Stomach (tissue), 9 donors: Measurements from ENCODE around the gene ZMYND8. TPM values are rescaled to one million over a fixed set of nuclear protein-coding genes. Genes with fewer than 3 reads are reported as not detected.

Experiments
- DNase-seq, 2 donors: peaks; one replicate each; pipeline versions ENCODE4 v3.0.0 to v3.0.0-alpha.2; 2013 to 2019
- H3K27ac ChIP-seq, 5 donors: fragments of 200-600 bp in 4 of 5; sonication (generic) in 4 of 5; one replicate each; pipeline ENCODE4 v1.5.1; 2013 to 2019; ENCODE audit warnings: mild to moderate bottlenecking in 1 of 5, moderate library complexity in 1 of 5
- H3K27me3 ChIP-seq, 3 donors: fragments of 200-600 bp; sonication (generic); one replicate each; pipeline ENCODE4 v1.5.1; 2017 to 2019; ENCODE audit warnings: mixed run types in 1 of 3
- H3K36me3 ChIP-seq, 4 donors: fragments of 200-600 bp; sonication (generic); 1 replicate in 3 of 4; 2 replicates in 1 of 4; pipeline ENCODE4 v1.5.1; 2016 to 2019
- H3K4me1 ChIP-seq, 4 donors: fragments of 200-600 bp; sonication (generic); one replicate each; pipeline ENCODE4 v1.5.1; 2016 to 2019
- H3K4me3 ChIP-seq, 4 donors: fragments of 200-600 bp; sonication (generic) in 3 of 4; one replicate each; pipeline ENCODE4 v1.5.1; 2016 to 2019; ENCODE audit warnings: mild to moderate bottlenecking in 1 of 4
- H3K9me3 ChIP-seq, 4 donors: fragments of 200-600 bp; sonication (generic); one replicate each; pipeline ENCODE4 v1.5.1; 2016 to 2019
- EP300 ChIP-seq: sonication (generic); formaldehyde crosslinking; IDR thresholded peaks from one replicate; pipeline ENCODE4 v1.6.1; 2017; ENCODE audit warnings: antibody characterized with exemption
- POLR2A ChIP-seq, 4 donors: fragments of 450-650 bp; IDR thresholded peaks; one replicate each; pipeline ENCODE4 v1.6.1; 2016; ENCODE audit warnings: antibody characterized with exemption in 4 of 4, control low read depth in 2 of 4, mild to moderate bottlenecking in 1 of 4, moderate library complexity in 1 of 4
- POLR2AphosphoS5 ChIP-seq, 3 donors: sonication (generic); formaldehyde crosslinking; IDR thresholded peaks; one replicate each; pipeline ENCODE4 v1.6.1; 2016; ENCODE audit warnings: antibody characterized with exemption in 3 of 3
- WGBS, 5 donors: extraction: QIAGEN DNeasy Blood & Tissue Kit in 3 of 5; methylation state at CpG; one replicate each; pipeline versions ENCODE4 v1.1.5 to v1.1.7; 2013 to 2018; 5-methylcytosine and 5-hydroxymethylcytosine counted together
- intact Hi-C: fragments of 100-400 bp; cut with DNase I; formaldehyde crosslinking; loops from one replicate; pipeline ENCODE4 v1.15.1; 2023; ENCODE audit warnings: low total_unique reads
- polyA plus RNA-seq, 3 donors: library from polyadenylated mRNA; stranded (reverse); fragments of 200-250 nt; gene quantifications; one replicate each; pipeline ENCODE4 v1.2.3, GENCODE V29; 2013
- total RNA-seq, 5 donors: library from RNA; depleted of rRNA; stranded (reverse); fragments of >200 nt; gene quantifications; one replicate each; pipeline versions ENCODE4 v1.1.0 to v1.2.3, GENCODE V29; 2014 to 2016
- TF ChIP-seq, protein P1 (sequence below), 7 experiments: fragments of 450-650 bp in 4 of 7; fragments of 200-600 bp in 3 of 7; sonication (generic) in 3 of 7; IDR thresholded peaks; one replicate each; pipeline ENCODE4 v1.5.1; 2016 to 2019; ENCODE audit warnings: antibody characterized with exemption in 7 of 7, control low read depth in 2 of 7, mild to moderate bottlenecking in 1 of 7
- donor health status: healthy with polysubstance abuse.
- donor health status: Bipolar disorder and iron deficiency.
- donor health status: healthy.

Gene ZMYND8
- total and polyA plus RNA-seq, 8 donors: 9.2 to 82.6 (median 39.4) TPM

DNA sequence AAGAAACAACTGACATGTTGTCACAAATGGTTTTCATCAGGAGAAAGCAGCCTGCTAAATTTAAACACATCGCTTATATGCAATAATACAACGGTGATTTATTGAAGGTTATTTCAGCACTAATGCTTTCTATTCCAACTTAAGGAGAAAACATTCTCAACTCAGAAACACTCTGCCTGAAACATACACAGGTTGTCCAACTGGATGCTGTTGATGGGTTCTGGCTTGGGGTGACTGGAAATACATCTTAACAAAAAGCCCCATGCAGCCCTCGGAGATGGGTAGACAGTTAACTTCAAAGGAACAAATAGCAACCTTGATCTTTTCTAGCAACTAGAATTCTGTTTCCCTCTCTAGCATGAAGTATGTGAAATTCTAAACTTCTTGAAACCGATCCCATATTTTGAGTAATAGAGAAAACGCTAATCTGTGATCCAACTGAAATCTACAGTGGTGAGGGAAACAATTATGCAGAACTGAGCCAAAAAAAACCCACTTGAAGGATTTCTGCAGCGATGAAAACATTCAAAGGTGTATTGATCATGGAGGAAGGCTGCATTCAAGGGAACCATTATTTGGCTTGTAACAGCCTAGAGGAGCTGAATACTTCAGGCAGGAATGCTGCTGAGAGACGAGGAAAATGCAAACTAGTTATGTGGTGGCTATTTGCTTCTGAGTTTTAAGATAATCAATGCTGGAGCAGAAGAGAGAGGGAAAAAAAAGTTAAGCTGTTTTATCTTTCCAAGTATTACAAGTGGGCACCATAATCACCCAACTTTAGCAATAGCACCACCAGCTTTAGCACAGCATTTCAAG, 6.9 kb downstream of the ZMYND8 start:
- 39 to 49% (median 44%) methylated on average over 7 of the region's 7 CpGs for WGBS, 5 donors
- Histone ChIP-seq H3K27me3 (no peaks in the 10 kb centered on the region), H3K36me3 (peaks cover 4 to 29% (median 23%) of the 10 kb centered on the region in 4 donors), H3K27ac (peak overlapping the region; percentile 53 to 100 (median 99)), H3K9me3 (no peaks in the 10 kb centered on the region), H3K4me1 (peaks cover 78 to 99% (median 90%) of the 10 kb centered on the region in 4 donors), H3K4me3 (peak overlapping the region in 1 of 4 donors; percentile 1)
- no peak for TF ChIP-seq POLR2A (IDR thresholded peaks at IDR 0.05)
- intact Hi-C loops: no loop called here
- DNase-seq: peak in 1 of 2 donors; percentile 48

DNA sequence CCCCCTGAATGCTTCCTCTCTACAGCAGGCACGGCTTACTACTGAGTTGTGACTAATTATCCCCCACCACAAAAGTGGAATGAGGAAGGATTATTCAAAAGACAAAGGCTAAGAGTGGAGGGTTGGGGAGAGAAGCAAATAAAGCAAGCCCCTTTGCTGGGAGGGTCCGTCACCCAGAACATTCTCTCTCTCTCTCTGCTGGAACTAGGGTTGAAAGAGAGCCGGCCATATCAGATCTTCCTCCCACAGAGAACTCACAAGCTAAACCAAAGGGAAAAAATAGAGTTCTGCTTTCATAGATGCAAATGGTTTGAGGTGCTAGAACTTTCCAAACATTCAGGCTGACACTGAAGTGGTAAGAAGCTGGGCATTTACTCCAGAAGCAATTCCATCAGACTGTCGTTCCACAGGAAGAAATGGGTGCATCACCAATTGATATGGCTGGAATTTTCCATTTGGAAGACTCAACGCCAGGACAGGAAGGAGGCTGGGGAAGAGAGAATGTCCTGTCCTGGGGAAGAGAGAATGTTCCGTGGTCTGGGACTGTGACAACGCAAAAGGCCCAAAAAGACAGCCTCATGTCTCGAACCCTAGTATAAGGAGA, 7.9 kb downstream of the ZMYND8 start:
- peaks cover 70 to 99% (median 86%) of the 10 kb centered on the region in 4 donors for H3K4me1 ChIP-seq
- TF ChIP-seq, protein P1, sequence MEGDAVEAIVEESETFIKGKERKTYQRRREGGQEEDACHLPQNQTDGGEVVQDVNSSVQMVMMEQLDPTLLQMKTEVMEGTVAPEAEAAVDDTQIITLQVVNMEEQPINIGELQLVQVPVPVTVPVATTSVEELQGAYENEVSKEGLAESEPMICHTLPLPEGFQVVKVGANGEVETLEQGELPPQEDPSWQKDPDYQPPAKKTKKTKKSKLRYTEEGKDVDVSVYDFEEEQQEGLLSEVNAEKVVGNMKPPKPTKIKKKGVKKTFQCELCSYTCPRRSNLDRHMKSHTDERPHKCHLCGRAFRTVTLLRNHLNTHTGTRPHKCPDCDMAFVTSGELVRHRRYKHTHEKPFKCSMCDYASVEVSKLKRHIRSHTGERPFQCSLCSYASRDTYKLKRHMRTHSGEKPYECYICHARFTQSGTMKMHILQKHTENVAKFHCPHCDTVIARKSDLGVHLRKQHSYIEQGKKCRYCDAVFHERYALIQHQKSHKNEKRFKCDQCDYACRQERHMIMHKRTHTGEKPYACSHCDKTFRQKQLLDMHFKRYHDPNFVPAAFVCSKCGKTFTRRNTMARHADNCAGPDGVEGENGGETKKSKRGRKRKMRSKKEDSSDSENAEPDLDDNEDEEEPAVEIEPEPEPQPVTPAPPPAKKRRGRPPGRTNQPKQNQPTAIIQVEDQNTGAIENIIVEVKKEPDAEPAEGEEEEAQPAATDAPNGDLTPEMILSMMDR (IDR thresholded peaks at IDR 0.05): no peak
- no peak for TF ChIP-seq POLR2AphosphoS5 (IDR thresholded peaks at IDR 0.05)
- TF ChIP-seq EP300: no peak
- no peak for TF ChIP-seq POLR2A (IDR thresholded peaks at IDR 0.05)
- H3K9me3 ChIP-seq: no peaks in the 10 kb centered on the region
- H3K27me3 ChIP-seq: no peaks in the 10 kb centered on the region
- intact Hi-C loops: no loop called here
- DNase-seq: peak in 1 of 2 donors; percentile 33
- H3K4me3 ChIP-seq: no peak overlapping the region
- H3K27ac ChIP-seq: peak overlapping the region; percentile 65 to 100 (median 99)
- 56 to 63% (median 59%) methylated on average over 8 of the region's 8 CpGs for WGBS, 5 donors
- H3K36me3 ChIP-seq: peaks cover 9 to 29% (median 27%) of the 10 kb centered on the region in 4 donors

DNA sequence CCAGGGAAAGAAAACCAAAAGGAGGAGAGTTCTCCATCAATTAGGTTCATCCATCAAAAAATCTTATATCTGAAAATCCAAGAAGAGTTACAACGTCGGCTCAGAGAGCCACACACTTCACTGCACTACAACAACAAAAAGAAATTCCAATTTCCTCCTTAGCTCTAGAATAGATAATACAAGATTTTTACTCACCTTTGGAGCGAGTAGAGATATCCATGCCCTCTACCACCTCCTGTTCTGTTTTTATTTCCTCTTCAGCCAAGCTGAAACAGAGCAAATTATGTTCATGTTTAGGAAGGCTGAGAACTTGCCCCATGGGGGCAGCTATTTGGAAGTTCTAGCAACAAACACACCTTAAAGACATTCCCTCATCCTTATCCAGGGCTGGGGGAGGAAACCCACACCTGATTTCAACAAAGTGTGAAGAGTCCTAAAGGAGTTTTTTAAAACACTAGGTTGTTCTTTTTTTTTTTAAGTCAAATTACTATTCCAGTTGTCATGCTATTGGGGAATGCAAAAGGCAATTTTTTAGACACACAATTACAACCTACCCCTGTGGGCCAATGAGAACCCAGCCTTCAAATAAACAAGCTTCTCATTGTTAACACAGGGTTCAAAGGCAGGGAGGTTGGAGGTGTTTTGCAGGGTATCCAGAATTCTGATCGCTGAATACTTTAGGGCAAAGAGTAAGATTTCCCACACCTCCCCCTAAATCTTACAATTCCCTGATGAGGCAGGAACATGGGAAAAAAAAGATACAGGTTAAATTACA, 8.7 kb downstream of the ZMYND8 start:
- H3K27ac ChIP-seq: peak overlapping the region; percentile 65 to 100 (median 99)
- H3K36me3 ChIP-seq: peaks cover 16 to 29% (median 27%) of the 10 kb centered on the region in 4 donors
- TF ChIP-seq POLR2A (IDR thresholded peaks at IDR 0.05): no peak
- TF ChIP-seq EP300: no peak
- TF ChIP-seq, protein P1 (IDR thresholded peaks at IDR 0.05): no peak
- no peak for TF ChIP-seq POLR2AphosphoS5 (IDR thresholded peaks at IDR 0.05)
- H3K4me1 ChIP-seq: peaks cover 70 to 99% (median 86%) of the 10 kb centered on the region in 4 donors
- WGBS, 5 donors: 30 to 54% (median 47%) methylated on average over 4 of the region's 4 CpGs
- no peak for DNase-seq
- no peak overlapping the region for H3K4me3 ChIP-seq
- intact Hi-C loops: no loop called here
- H3K27me3 ChIP-seq: no peaks in the 10 kb centered on the region
- H3K9me3 ChIP-seq: no peaks in the 10 kb centered on the region

DNA sequence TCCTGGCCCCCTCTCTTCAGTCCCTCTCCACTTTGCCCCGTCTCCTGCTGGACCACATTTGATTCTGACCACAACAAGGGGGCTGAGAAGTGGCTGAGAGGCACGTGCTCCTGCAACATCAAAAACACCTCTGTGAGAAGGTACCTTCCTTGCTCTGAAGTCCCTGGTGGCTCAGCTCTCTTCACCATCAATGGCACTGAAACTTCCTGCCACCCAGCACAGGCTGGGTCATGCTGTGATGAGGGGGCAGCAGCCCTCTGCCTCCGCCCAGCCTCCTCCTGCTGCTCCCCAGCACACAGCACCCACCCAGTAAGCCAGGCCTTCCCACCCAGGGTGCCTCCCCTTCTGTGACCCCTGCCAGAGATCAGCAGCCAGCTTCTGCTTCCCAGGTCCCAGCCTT, 10.3 kb downstream of the ZMYND8 start:
- H3K9me3 ChIP-seq: no peaks in the 10 kb centered on the region
- no peak overlapping the region for H3K4me3 ChIP-seq
- intact Hi-C loops: no loop called here
- H3K36me3 ChIP-seq: peaks cover 16 to 29% (median 27%) of the 10 kb centered on the region in 4 donors
- WGBS, 5 donors: 83 to 92% (median 86%) methylated on average over 3 of the region's 3 CpGs
- no peak for DNase-seq
- no peak for TF ChIP-seq POLR2AphosphoS5 (IDR thresholded peaks at IDR 0.05)
- TF ChIP-seq, protein P1 (IDR thresholded peaks at IDR 0.05): no peak
- TF ChIP-seq EP300: no peak
- no peak for TF ChIP-seq POLR2A (IDR thresholded peaks at IDR 0.05)
- H3K27me3 ChIP-seq: no peaks in the 10 kb centered on the region
- H3K4me1 ChIP-seq: peaks cover 58 to 88% (median 77%) of the 10 kb centered on the region in 4 donors
- peak overlapping the region; percentile 7 to 100 (median 99) for H3K27ac ChIP-seq
